AG04449 (cell line): Measurements from ENCODE around the gene GRIK2.

Source experiments
- CTCF ChIA-PET: fragments of 350-600 bp; formaldehyde crosslinking; extraction: SDS; loops from one replicate; lab custom pipeline; 2021; ENCODE audit warnings: antibody characterized with exemption; lab: Yijun Ruan, JAX
- POLR2A ChIA-PET: fragments of 400-600, 350-600 bp; formaldehyde crosslinking; extraction: SDS; loops from one replicate; lab custom pipeline; 2020; ENCODE audit warnings: antibody characterized with exemption, inconsistent platforms; lab: Yijun Ruan, JAX
- DNase-seq: peaks from one replicate; pipeline ENCODE4 v3.0.0-alpha.2; 2010; ENCODE audit warnings: low read depth, low spot score
- H3K4me3 ChIP-seq: 2 replicates; pipeline ENCODE4 v1.5.1; 2011; ENCODE audit warnings: low read depth, mild to moderate bottlenecking, control low read depth, low read length
- CTCF ChIP-seq: IDR thresholded peaks from one replicate; pipeline ENCODE4 v1.5.1; 2011; ENCODE audit warnings: mild to moderate bottlenecking, moderate library complexity, low read length, control low read depth, inconsistent platforms; ENCODE audit not compliant: insufficient read depth; ENCODE audit errors: missing control alignments

Gene GRIK2

GRCh38 chr6:101912311-101912710 is 518.8 kb downstream of the GRIK2 start:
- TF ChIP-seq CTCF: no peak
- no peak overlapping the region for H3K4me3 ChIP-seq
- POLR2A ChIA-PET: no interaction called here
- CTCF ChIA-PET: no interaction called here
- DNase-seq: no peak

GRCh38 chr6:101918471-101918870 is 525.0 kb downstream of the GRIK2 start:
- no peak for DNase-seq
- CTCF ChIA-PET: no interaction called here
- POLR2A ChIA-PET: no interaction called here
- TF ChIP-seq CTCF: no peak
- H3K4me3 ChIP-seq: no peak overlapping the region

GRCh38 chr6:101921829-101922450 is 528.4 kb downstream of the GRIK2 start:
- no peak overlapping the region for H3K4me3 ChIP-seq
- no peak for DNase-seq
- TF ChIP-seq CTCF: no peak
- POLR2A ChIA-PET: no interaction called here
- CTCF ChIA-PET: no interaction called here

- POLR2A ChIA-PET: no interaction called here
- CTCF ChIA-PET: no interaction called here
- DNase-seq: no peak
- H3K4me3 ChIP-seq: no peak overlapping the region
- TF ChIP-seq CTCF: no peak
These were observed 532.8 kb downstream of the GRIK2 start for GRCh38 chr6:101926149-101926925.

GRCh38 chr6:101931766-101932165 is 538.3 kb downstream of the GRIK2 start:
- DNase-seq: no peak
- ChIA-PET POLR2A (no interaction called here), CTCF (no interaction called here)
- no peak for TF ChIP-seq CTCF
- no peak overlapping the region for H3K4me3 ChIP-seq

- no peak for DNase-seq
- H3K4me3 ChIP-seq: no peak overlapping the region
- ChIA-PET POLR2A (no interaction called here), CTCF (no interaction called here)
- no peak for TF ChIP-seq CTCF
These were observed 539.2 kb downstream of the GRIK2 start for GRCh38 chr6:101932704-101933103.
